ENCODE data around the gene DGKK. TPM values are rescaled to one million over a fixed set of nuclear protein-coding genes. Genes with fewer than 3 reads are reported as not detected.

DGKK gene
- total RNA-seq, 4 donors from 2014 or later, result not detected

DNA sequence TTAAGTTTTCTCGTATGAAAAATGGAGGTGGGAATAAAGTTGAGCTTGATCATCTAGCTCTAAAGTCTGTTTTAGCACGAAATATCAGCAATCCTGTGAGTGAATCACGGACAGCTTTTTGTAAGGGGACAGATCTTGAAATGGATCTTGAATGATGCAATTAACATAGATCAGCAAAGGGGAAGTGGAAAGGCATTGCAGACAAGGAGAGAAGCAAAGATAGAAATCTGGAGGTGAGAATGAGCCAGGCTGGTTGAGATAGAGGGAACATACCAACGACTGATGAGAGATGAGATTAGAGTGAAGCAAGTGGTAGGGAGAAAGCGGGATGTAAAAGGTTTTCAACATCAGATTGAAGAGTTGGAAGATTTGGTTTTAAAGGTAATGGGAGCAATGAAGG, 4.6 kb upstream of the DGKK start:
- TF ChIP-seq, protein P1, sequence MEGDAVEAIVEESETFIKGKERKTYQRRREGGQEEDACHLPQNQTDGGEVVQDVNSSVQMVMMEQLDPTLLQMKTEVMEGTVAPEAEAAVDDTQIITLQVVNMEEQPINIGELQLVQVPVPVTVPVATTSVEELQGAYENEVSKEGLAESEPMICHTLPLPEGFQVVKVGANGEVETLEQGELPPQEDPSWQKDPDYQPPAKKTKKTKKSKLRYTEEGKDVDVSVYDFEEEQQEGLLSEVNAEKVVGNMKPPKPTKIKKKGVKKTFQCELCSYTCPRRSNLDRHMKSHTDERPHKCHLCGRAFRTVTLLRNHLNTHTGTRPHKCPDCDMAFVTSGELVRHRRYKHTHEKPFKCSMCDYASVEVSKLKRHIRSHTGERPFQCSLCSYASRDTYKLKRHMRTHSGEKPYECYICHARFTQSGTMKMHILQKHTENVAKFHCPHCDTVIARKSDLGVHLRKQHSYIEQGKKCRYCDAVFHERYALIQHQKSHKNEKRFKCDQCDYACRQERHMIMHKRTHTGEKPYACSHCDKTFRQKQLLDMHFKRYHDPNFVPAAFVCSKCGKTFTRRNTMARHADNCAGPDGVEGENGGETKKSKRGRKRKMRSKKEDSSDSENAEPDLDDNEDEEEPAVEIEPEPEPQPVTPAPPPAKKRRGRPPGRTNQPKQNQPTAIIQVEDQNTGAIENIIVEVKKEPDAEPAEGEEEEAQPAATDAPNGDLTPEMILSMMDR (IDR thresholded peaks at IDR 0.05; ENCODE audit: low read depth), result no peak

- TF ChIP-seq, protein P1 (IDR thresholded peaks at IDR 0.05; ENCODE audit: low read depth), result no peak
These were observed 765 bp upstream of the DGKK start for GRCh38 chrX:50471390-50471789.

GRCh38 chrX:50469206-50469605, 1.4 kb downstream of the DGKK start:
- TF ChIP-seq, protein P1 (IDR thresholded peaks at IDR 0.05; ENCODE audit: low read depth), result no peak

GRCh38 chrX:50459615-50460014, 11.0 kb downstream of the DGKK start:
- TF ChIP-seq, protein P1 (IDR thresholded peaks at IDR 0.05; ENCODE audit: low read depth), result no peak

DNA sequence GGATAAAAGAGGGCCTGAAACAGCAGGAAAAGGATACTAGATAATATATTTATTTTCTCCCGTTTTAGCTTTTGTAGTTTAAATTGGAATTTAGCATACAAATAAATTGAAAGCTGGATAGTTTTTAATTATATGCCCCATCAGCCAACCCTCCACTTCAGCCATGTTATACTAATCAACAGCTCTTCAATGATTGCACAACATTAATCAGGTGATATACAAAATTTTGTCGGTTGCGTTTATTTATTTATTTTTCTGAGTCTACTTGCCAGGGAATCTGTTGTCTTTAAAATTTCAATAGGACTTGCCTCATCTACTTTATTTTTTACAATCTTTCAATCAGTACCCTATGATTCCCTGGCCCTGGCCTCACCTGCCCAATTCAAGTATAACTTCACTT, 12.1 kb downstream of the DGKK start:
- TF ChIP-seq, protein P1 (IDR thresholded peaks at IDR 0.05; ENCODE audit: low read depth), result no peak

DNA sequence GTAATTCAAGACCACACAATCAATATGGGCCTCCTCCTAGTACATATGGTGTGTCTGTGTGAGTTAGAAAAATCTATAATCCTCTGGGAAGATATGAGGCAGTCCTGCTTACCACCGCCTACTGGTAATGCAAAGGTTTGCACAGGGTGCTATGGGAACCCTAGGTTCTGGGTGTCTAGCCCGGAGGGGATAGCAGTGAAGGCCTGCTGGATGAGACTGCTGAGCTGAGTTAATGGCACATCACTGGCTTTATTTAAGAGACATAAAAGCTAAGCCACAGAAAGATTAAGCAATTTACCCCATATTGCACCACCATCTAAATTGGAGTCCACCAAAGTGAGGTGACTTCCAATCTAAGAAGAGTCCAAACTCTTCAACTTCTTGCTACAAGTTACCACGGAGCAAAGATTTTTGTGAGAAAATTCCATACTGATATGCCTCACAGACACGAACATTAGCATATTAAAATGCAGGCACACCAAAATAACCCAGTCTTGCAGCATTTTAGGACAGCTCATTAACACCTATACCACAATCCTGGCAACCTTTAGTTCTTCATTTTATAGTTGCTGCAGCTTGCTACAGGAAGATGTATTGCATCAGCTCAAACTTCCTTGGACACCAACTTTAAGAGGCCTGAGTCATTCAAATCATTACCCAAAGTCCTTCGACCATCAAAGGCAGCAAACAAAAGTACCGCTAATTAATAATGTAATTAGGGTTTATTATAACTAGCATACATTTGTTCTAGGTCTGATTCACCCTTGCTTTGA, 13.7 kb downstream of the DGKK start:
- TF ChIP-seq, protein P1 (IDR thresholded peaks at IDR 0.05; ENCODE audit: low read depth), result no peak

GRCh38 chrX:50452782-50453181, 17.8 kb downstream of the DGKK start:
- TF ChIP-seq, protein P1 (IDR thresholded peaks at IDR 0.05; ENCODE audit: low read depth), result no peak

Measured in subcutaneous adipose tissue (tissue), 4 donors.